HG02678 (cell line): Measurements from ENCODE around the gene LPIN2.
"Not testable (repeated sequence)": the region's sequence is repeated elsewhere in the genome, so short reads cannot be mapped to it uniquely, and the experiment has no call there.

Experiments
- ATAC-seq: cut with Tn5 transposase; IDR thresholded peaks from one replicate; pipeline ENCODE4 v1.9.1; 2021; ENCODE audit warnings: mild to moderate bottlenecking, moderate library complexity; ENCODE audit not compliant: unreplicated experiment

LPIN2 gene

GRCh38 chr18:3012136-3013023, 564 bp downstream of the LPIN2 start:
- peak; percentile 29 for ATAC-seq

DNA sequence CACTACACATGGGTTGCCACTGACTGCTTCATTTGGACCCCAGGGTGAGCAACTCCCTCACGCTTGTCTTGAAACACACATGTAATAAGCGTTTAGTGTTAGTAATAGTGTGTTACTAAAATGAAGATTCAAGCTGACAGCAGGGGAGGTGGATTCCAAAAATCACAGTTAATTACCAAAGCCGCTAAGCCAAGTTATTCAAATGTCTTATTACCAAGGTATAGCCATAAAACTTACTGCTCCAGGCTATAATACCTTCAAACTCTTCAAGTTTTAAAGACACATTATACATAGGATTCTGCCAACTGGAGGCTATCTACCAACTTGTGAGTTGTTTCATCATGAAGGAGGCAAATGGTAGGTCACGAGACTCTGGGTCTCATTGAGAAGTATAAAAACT, 2.9 kb downstream of the LPIN2 start:
- ATAC-seq, result no peak

DNA sequence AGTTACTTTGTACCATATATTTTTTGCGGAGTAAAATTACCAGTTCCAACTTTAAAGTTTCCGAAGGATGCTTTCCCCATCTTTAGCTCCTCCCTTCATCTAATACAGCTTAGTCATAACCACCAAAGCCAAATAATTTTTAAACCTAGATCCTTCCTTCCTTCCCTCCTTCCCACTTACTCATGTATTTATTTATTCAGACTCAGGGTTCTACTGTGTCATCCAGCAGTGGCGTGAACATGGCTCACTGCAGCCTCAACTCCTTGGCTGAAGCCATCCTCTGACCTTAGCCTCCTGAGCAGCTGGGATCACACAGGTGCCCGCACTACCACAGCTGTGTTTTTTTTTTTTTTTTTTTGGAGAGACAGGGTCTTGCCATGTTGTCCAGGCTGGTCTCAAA, 4.4 kb downstream of the LPIN2 start:
- no peak for ATAC-seq

- ATAC-seq, result no peak
These were observed 5.5 kb downstream of the LPIN2 start for GRCh38 chr18:3007491-3007890.

DNA sequence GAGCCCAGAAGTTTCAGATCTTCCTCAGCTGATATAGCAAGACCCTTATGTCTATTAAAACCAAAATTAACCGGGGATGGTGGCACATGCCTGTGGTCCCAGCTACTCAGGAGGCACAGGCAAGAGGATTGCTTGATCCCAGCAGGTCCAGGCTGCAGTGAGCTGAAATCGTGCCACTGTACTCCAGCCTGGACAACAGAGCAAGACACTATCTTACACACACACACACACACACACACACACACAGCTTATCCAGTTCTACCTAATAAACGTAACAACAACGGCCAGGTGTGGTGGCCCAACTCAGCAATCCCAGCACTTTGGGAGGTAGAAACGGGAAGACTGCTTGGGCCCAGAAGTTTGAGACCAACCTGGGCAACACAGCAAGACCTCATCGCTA, 7.5 kb downstream of the LPIN2 start:
- no peak for ATAC-seq

- ATAC-seq, result not testable (repeated sequence)
These were observed 9.2 kb downstream of the LPIN2 start for GRCh38 chr18:3003766-3004165.

DNA sequence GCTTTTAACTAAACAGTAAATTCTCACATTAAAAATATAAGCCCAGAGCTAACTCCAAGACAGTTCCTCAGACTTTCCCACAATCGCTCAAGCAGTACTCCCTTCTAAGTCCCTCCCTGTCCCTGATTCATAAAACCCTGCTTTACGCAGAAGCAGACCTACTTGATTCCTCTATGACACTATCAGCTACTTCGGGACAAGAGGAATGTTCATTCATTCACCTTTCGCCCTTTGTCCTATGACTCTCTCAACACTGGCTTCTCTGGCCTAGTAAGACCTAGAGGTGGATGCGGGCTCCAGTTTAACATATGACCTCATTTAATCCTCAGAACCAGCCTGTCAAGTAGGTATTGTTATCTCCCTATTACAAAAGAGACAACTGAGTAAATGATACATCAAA, 10.2 kb downstream of the LPIN2 start:
- ATAC-seq, result no peak

- ATAC-seq, result no peak
These were observed 14.3 kb downstream of the LPIN2 start for GRCh38 chr18:2998644-2999043.

- no peak for ATAC-seq
These were observed 14.9 kb downstream of the LPIN2 start for GRCh38 chr18:2997846-2998564.

GRCh38 chr18:2997429-2997828, 15.5 kb downstream of the LPIN2 start:
- no peak for ATAC-seq

DNA sequence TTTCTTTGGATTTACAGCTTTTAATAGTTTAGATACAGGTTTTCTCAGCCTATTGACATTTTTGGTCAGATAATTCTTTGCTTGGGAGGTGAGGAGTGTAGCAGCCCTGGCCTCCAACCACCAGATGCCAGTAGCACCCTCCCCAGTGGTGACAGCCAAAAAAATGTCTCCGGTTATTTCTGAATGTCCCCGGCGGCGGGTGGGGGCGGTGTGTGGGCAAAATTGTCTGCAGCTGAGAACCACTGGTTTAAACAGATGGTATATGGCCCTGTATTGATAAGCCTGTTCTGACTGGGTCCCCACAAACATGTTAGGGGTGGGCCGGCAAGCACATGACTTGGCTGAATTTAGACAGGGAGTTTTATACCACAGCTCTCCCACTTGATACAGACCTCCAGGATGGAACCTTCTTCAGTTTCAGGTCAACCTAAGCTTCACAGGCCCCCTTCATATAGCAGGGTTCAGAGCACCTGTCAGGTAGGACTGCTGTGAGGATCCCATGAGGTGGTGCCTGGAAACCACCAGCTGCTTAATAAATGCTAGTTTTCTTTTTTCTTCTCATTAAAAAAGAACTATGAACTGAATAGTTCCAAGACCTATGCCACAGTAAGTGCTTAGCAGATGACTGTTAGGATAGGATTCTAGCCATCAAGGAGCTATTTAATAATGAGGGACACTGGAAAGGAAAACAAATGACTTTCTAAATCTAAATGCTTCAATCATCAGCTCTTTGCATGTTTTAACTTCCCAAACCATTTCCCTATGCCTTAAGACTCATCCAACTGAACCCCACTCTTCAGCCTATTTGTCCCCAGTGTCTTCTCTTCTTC, 18.1 kb downstream of the LPIN2 start:
- ATAC-seq, result peak; percentile 93

- ATAC-seq, result no peak
These were observed 18.8 kb downstream of the LPIN2 start for GRCh38 chr18:2994020-2994589.

DNA sequence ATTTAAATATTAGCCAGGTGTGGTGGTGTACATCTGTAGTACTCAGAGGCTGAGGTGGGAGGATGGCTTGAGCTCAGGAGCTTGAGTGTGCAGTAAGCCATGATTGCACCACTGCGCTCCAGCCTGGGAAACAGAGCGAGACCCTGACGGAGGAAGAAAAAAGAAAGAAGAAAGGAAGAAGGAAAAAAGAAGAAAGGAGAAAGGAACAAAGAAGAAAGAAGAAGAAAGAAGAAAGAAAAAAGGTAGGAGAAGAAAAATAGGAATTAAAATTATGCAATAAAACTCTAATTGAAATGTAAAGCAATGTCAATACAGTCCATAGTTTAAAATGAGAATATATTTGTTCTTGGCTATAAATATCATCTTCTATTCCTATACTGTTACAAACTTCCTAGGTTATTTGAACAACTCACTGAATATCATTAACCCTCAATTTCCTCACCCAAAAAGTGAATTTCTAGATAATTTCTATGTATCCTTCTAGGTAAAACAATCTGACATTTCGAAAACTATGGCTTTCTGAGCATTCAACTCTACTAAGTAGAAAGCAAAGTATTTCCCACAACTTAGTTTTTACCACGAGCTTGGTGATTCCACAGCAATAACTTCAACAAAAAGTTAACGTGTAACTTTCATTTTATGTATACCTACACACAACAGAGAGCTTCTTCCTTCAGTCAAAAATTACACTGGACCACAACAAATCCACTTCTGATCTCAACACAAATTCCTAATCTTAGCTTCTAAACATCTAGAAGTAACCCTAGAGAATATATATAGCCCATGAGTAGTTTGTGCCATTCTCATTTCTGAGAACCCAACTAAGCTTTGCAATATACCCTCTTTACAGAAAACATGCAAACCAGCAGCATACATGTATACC, 19.7 kb downstream of the LPIN2 start:
- no peak for ATAC-seq

GRCh38 chr18:2990956-2991640, 21.8 kb downstream of the LPIN2 start:
- no peak for ATAC-seq

DNA sequence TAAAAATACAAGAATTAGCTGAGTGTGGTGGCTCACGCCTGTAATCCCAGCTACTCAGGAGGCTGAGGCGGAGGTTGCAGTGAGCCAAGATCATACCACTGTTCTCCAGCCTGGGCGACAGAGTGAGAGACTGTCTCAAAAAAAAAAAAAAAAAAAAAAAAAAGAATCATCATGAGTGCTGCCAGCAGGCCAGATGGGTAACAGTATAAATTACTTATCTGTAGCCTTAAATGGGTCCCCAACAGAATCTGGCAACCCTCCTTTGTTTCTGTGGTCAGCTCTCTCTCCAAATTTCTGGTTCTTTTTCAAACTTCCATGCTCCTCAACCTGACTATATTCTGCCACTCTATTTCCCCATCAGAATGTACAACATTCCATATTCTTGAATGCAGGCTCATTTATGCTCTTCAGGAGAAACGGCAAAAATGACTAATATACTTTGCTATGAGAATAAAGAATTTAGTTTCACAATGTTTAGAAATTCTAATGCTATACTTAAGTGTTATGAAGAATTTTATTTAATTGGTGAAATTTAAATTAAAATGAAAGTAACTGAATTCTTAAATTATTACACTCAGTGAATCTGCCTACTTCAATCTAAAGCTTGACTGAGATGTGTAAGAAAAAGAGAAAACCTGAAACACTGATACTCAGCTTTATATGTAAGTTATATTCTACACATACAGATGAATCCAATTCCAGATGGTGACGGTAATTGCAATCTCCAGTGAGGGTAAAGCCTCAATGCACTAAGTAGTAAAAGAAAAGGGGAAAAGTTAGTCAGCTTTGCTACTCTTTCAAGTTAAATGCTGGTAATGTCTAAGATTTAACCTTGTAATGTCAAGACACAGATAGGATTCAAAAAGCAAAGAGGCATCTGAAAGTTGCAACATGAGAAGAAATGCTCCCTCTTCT, 24.8 kb downstream of the LPIN2 start:
- no peak for ATAC-seq

- ATAC-seq, result no peak
These were observed 26.6 kb downstream of the LPIN2 start for GRCh38 chr18:2986150-2986865.

DNA sequence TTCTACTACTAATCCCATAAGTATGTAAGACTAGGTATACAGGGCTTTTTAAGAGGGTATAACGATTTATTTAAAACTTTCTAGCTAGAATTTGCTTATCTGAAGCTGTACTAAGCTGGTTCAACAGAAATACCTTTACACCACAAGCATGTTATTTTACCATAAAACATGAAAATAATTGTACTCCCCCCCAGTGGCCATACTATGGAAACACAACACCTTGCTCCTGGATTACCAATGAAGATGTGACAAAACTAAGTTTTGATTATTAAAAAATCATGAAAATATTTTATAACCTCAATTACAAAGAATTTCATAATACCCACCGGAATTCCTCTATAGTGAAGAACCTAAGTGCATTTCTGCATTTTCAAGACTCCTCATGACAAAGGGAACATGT, 27.3 kb downstream of the LPIN2 start:
- ATAC-seq, result peak; percentile 37
